Measurements from ENCODE around the gene CCDC148. TPM values are rescaled to one million over a fixed set of nuclear protein-coding genes. Genes with fewer than 3 reads are reported as not detected.
"Not testable (repeated sequence)": the region's sequence is repeated elsewhere in the genome, so short reads cannot be mapped to it uniquely, and the experiment has no call there.

CCDC148 gene
- total RNA-seq, 2 donors from 2014 or later = 2.7 to 5.0 TPM

DNA sequence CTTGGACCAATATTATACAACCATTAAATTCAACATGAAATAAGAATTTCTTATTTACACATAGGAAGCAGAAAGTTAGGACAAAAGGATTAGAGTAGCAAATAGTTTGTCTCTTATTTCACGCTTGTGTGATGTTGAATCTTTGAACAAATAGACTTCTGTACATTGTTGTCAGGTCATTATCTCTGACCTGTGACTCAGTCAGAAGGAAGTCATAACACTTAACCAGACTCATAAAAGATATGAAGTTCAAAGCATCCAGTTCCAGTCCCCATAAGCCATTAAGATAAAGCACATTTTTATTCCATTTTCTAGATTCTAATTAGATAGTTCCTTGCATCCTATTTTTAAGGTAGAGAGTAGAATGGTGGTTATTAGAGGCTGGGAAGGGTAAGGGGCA is 224.1 kb downstream of the CCDC148 start:
- TF ChIP-seq, protein P1, sequence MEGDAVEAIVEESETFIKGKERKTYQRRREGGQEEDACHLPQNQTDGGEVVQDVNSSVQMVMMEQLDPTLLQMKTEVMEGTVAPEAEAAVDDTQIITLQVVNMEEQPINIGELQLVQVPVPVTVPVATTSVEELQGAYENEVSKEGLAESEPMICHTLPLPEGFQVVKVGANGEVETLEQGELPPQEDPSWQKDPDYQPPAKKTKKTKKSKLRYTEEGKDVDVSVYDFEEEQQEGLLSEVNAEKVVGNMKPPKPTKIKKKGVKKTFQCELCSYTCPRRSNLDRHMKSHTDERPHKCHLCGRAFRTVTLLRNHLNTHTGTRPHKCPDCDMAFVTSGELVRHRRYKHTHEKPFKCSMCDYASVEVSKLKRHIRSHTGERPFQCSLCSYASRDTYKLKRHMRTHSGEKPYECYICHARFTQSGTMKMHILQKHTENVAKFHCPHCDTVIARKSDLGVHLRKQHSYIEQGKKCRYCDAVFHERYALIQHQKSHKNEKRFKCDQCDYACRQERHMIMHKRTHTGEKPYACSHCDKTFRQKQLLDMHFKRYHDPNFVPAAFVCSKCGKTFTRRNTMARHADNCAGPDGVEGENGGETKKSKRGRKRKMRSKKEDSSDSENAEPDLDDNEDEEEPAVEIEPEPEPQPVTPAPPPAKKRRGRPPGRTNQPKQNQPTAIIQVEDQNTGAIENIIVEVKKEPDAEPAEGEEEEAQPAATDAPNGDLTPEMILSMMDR (conservative IDR thresholded peaks at IDR 0.05) = no peak
- H3K9me3 Mint-ChIP-seq = peaks cover 2% of the 10 kb centered on the region
- Histone ChIP-seq H3K27me3 (ENCODE audit: control insufficient read depth, insufficient read depth, low read length, poor library complexity, severe bottlenecking) (no peaks in the 10 kb centered on the region), H3K4me1 (ENCODE audit: control insufficient read depth, insufficient read depth, low read length) (no peaks in the 10 kb centered on the region), H3K36me3 (ENCODE audit: control insufficient read depth, insufficient read depth, low read length) (no peaks in the 10 kb centered on the region), H3K9me3 (ENCODE audit: control insufficient read depth, low read length) (no peaks in the 10 kb centered on the region), H3K4me3 (ENCODE audit: low read length) (no peak overlapping the region), H3K9ac (ENCODE audit: extremely low read depth, low read length, poor library complexity, severe bottlenecking) (no peak overlapping the region), H3K27ac (ENCODE audit: low read depth, low read length) (no peak overlapping the region)
- no peaks in the 10 kb centered on the region for H3K4me1 Mint-ChIP-seq
- no peak overlapping the region for H3K4me3 Mint-ChIP-seq
- WGBS, 2 experiments (ENCODE audit: insufficient coverage in 1 of 2, insufficient read length in 1 of 2) = 88 to 95% methylated on average over 1 of the region's 1 CpG
- no peak overlapping the region for H3K27ac Mint-ChIP-seq
- no peak for DNase-seq
- H3K27me3 Mint-ChIP-seq (ENCODE audit: insufficient read depth) = peaks cover 10% of the 10 kb centered on the region
- H3K36me3 Mint-ChIP-seq (ENCODE audit: low read depth) = no peaks in the 10 kb centered on the region

- Histone ChIP-seq H3K27me3 (ENCODE audit: control insufficient read depth, insufficient read depth, low read length, poor library complexity, severe bottlenecking) (no peaks in the 10 kb centered on the region), H3K36me3 (ENCODE audit: control insufficient read depth, insufficient read depth, low read length) (no peaks in the 10 kb centered on the region), H3K9me3 (ENCODE audit: control insufficient read depth, low read length) (no peaks in the 10 kb centered on the region), H3K4me3 (ENCODE audit: low read length) (no peak overlapping the region), H3K4me1 (ENCODE audit: control insufficient read depth, insufficient read depth, low read length) (no peaks in the 10 kb centered on the region), H3K27ac (ENCODE audit: low read depth, low read length) (no peak overlapping the region), H3K9ac (ENCODE audit: extremely low read depth, low read length, poor library complexity, severe bottlenecking) (no peak overlapping the region)
- H3K4me1 Mint-ChIP-seq = no peaks in the 10 kb centered on the region
- no peaks in the 10 kb centered on the region for H3K36me3 Mint-ChIP-seq (ENCODE audit: low read depth)
- peaks cover 4% of the 10 kb centered on the region for H3K27me3 Mint-ChIP-seq (ENCODE audit: insufficient read depth)
- TF ChIP-seq, protein P1 (conservative IDR thresholded peaks at IDR 0.05) = no peak
- peaks cover 2% of the 10 kb centered on the region for H3K9me3 Mint-ChIP-seq
- no peak overlapping the region for H3K4me3 Mint-ChIP-seq
- H3K27ac Mint-ChIP-seq = no peak overlapping the region
- DNase-seq = no peak
Observed at GRCh38 chr2:158228943-158229508, 227.5 kb downstream of the CCDC148 start.

GRCh38 chr2:158223066-158223465 is 233.5 kb downstream of the CCDC148 start:
- H3K4me1 Mint-ChIP-seq; H3K36me3 ChIP-seq (ENCODE audit: control insufficient read depth, insufficient read depth, low read length); H3K27ac ChIP-seq (ENCODE audit: low read depth, low read length); H3K27ac Mint-ChIP-seq; H3K9ac ChIP-seq (ENCODE audit: extremely low read depth, low read length, poor library complexity, severe bottlenecking); H3K9me3 Mint-ChIP-seq; H3K4me3 Mint-ChIP-seq; H3K4me3 ChIP-seq (ENCODE audit: low read length); H3K27me3 ChIP-seq (ENCODE audit: control insufficient read depth, insufficient read depth, low read length, poor library complexity, severe bottlenecking); H3K4me1 ChIP-seq (ENCODE audit: control insufficient read depth, insufficient read depth, low read length); H3K36me3 Mint-ChIP-seq (ENCODE audit: low read depth); H3K27me3 Mint-ChIP-seq (ENCODE audit: insufficient read depth); DNase-seq: not testable (repeated sequence)
- peaks cover 12% of the 10 kb centered on the region for H3K9me3 ChIP-seq (ENCODE audit: control insufficient read depth, low read length)
- WGBS, 2 experiments (ENCODE audit: insufficient coverage in 1 of 2, insufficient read length in 1 of 2) = 91 to 95% methylated on average over 7 to 8 of the region's 8 CpGs

Data from endodermal cell (in vitro differentiated cells).